ENCODE results near the gene COL23A1.

DNA sequence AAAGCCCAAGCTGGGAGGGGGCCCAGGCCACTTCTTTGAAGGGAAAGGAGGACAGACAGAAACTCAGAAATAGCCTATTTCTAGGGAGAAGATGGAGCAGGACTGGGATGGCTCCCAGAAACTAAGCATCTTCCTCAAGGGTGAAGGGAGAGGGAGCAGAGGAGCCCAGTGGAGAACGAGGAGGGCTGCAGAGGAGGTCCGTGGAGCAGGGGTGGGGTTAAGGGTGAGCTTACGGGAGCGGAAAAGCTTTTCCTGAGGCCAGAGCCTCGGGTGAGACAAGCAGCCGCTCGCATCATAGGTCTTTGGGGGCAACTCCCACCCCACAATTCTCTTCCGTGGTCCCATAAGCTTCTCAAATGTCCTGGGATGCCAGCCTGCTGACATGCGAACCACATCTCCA, 230.5 kb downstream of the COL23A1 start:
- TF ChIP-seq POLR2A (IDR thresholded peaks at IDR 0.05; ENCODE audit: low read length) (no peak), KDM5A (IDR thresholded peaks at IDR 0.05) (no peak), NFE2L2 (conservative IDR thresholded peaks at IDR 0.05; ENCODE audit: low read length) (no peak)
- TF ChIP-seq, protein P1, sequence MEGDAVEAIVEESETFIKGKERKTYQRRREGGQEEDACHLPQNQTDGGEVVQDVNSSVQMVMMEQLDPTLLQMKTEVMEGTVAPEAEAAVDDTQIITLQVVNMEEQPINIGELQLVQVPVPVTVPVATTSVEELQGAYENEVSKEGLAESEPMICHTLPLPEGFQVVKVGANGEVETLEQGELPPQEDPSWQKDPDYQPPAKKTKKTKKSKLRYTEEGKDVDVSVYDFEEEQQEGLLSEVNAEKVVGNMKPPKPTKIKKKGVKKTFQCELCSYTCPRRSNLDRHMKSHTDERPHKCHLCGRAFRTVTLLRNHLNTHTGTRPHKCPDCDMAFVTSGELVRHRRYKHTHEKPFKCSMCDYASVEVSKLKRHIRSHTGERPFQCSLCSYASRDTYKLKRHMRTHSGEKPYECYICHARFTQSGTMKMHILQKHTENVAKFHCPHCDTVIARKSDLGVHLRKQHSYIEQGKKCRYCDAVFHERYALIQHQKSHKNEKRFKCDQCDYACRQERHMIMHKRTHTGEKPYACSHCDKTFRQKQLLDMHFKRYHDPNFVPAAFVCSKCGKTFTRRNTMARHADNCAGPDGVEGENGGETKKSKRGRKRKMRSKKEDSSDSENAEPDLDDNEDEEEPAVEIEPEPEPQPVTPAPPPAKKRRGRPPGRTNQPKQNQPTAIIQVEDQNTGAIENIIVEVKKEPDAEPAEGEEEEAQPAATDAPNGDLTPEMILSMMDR (IDR thresholded peaks at IDR 0.05) = no peak

Data from A549 (cell line).